Measurements from ENCODE around the gene SIVA1. TPM values are rescaled to one million over a fixed set of nuclear protein-coding genes. Genes with fewer than 3 reads are reported as not detected.
A peak's percentile ranks its signal among the peaks of the same experiment; 100 is the strongest.

SIVA1 gene
- total and polyA plus RNA-seq, 9 of the 15 experiments (the other 6 are each of a cell fraction or from before 2014, with no cell fraction given): 4.2 to 186 (median 54.2) TPM

GRCh38 chr14:104800771-104801519, 48.0 kb downstream of the SIVA1 start, which contains the start of gene ZBTB42:
TSS of gene ZBTB42 (plus strand) at chr14:104801101. CDS start at chr14:104801198, 97 bp downstream.
- ChIA-PET CTCF (ENCODE audit: low intra/inter-chr PET ratio) (interaction anchor here (1.0 kb wide), 1 partner anchor 25 kb away, joined by 3 read pairs; no protein-coding TSS in a partner anchor), POLR2A (interaction anchor here (0.6 to 1.1 kb wide), 2 partner anchors 11 to 1050 kb away, joined by 3 read pairs; no protein-coding TSS in a partner anchor)
- ATAC-seq (peak; percentile 7), FAIRE-seq (peak; percentile 51), DNase-seq (ENCODE audit: extremely low read depth in 1 of 4, low spot score in 3 of 4) (peak in 2 of 4 experiments; percentile 66 to 77)
- in situ Hi-C loops (cut with MboI): no loop called here
- peak within 1 kb of the TSS; percentile 84 for H3K27ac ChIP-seq (ENCODE audit: extremely low read depth, low read depth, low read length)
- H3K9me1 ChIP-seq (ENCODE audit: control insufficient read depth, insufficient read depth, low read length): no peaks in the 10 kb centered on the region
- H3K27me3 ChIP-seq (ENCODE audit: control insufficient read depth in 2 of 2, insufficient read depth in 2 of 2, low read length in 2 of 2): no peaks in the 10 kb centered on the region
- intact Hi-C loops (cut with micrococcal nuclease): no loop called here
- H3K9me3 ChIP-seq (replicated peaks; ENCODE audit: control insufficient read depth, insufficient read depth, low read depth, low read length): no peaks in the 10 kb centered on the region
- peak within 1 kb of the TSS; percentile 55 for H3K4me3 ChIP-seq
- peak within 1 kb of the TSS; percentile 84 for H3K4me2 ChIP-seq (ENCODE audit: insufficient read depth, low read length)
- peak within 1 kb of the TSS; percentile 86 for H2AFZ ChIP-seq (ENCODE audit: low read depth, low read length)
- peaks cover 68 to 97% of the 10 kb centered on the region in 2 experiments for H3K4me1 ChIP-seq (replicated peaks in 1 of 2; ENCODE audit: control insufficient read depth in 2 of 2, insufficient read depth in 2 of 2, low read length in 2 of 2)
- peaks cover 6% of the 10 kb centered on the region; the same call in 1 of the 3 replicates for H3K36me3 ChIP-seq (ENCODE audit: control insufficient read depth, insufficient read depth, low read length)
- 5% methylated on average over 17 of the region's 105 CpGs for WGBS (ENCODE audit: insufficient coverage, low coverage, missing lambda C conversion rate)
- H3K79me2 ChIP-seq (ENCODE audit: control insufficient read depth, insufficient read depth, low read length): peaks cover 30% of the 10 kb centered on the region
- H4K20me1 ChIP-seq (replicated peaks; ENCODE audit: control insufficient read depth, insufficient read depth, low read length): no peaks in the 10 kb centered on the region
- peak within 1 kb of the TSS; percentile 80 to 93 for H3K9ac ChIP-seq (ENCODE audit: insufficient read depth in 1 of 2, low read depth in 2 of 2, low read length in 2 of 2)
- BruUV-seq (replicated peaks): no TSS peak
- TF ChIP-seq NFXL1 (CRISPR knock-in tag; IDR thresholded peaks at IDR 0.05) (no peak), SP2 (IDR thresholded peaks at IDR 0.05; ENCODE audit: extremely low read depth, low read depth, low read length, poor library complexity, severe bottlenecking) (no peak), CXXC5 (CRISPR knock-in tag; IDR thresholded peaks at IDR 0.05) (peak; percentile 32), CREB1 (IDR thresholded peaks at IDR 0.05) (no peak), CREB1 (CRISPR knock-in tag; IDR thresholded peaks at IDR 0.05) (peak; percentile 67; the same call in 1 of the 2 replicates), ZBED1 (IDR thresholded peaks at IDR 0.05) (peak; percentile 95), CBX3 (IDR thresholded peaks at IDR 0.05; ENCODE audit: borderline replicate concordance in 1 of 2, low read length in 2 of 2) (no peak; a peak in 1 of 3 replicates), POLR2G (IDR thresholded peaks at IDR 0.05; ENCODE audit: low read depth, low read length) (peak; percentile 56; the same call in 1 of the 2 replicates), KDM1A (IDR thresholded peaks at IDR 0.05) (no peak), EGR1 (conservative IDR thresholded peaks at IDR 0.05) (peak; percentile 57; the same call in 1 of the 2 replicates), CREB3L1 (IDR thresholded peaks at IDR 0.05; ENCODE audit: borderline replicate concordance, low read depth) (0 out of 2 replicates have a peak, but pooled peaks have one; percentile 22), HNRNPL (IDR thresholded peaks at IDR 0.05; ENCODE audit: low read depth, low read length) (0 out of 2 replicates have a peak, but pooled peaks have one; percentile 19), PHF8 (IDR thresholded peaks at IDR 0.05; ENCODE audit: borderline replicate concordance, low read length) (peak; percentile 10; the same call in 1 of the 2 replicates), SMAD4 (CRISPR knock-in tag; conservative IDR thresholded peaks at IDR 0.05) (peak; percentile 34; the same call in 1 of the 2 replicates), C11orf30 (IDR thresholded peaks at IDR 0.05; ENCODE audit: low read depth) (no peak), ZNF311 (CRISPR knock-in tag; IDR thresholded peaks at IDR 0.05) (no peak), MYBL2 (IDR thresholded peaks at IDR 0.05; ENCODE audit: low read depth) (no peak), MYBL2 (CRISPR knock-in tag; IDR thresholded peaks at IDR 0.05; ENCODE audit: borderline replicate concordance) (no peak), THAP12 (CRISPR knock-in tag; IDR thresholded peaks at IDR 0.05) (peak; percentile 43; the same call in 1 of the 2 replicates)

Data from K562 (cell line).